Measurements from ENCODE around the gene XXYLT1.

DNA sequence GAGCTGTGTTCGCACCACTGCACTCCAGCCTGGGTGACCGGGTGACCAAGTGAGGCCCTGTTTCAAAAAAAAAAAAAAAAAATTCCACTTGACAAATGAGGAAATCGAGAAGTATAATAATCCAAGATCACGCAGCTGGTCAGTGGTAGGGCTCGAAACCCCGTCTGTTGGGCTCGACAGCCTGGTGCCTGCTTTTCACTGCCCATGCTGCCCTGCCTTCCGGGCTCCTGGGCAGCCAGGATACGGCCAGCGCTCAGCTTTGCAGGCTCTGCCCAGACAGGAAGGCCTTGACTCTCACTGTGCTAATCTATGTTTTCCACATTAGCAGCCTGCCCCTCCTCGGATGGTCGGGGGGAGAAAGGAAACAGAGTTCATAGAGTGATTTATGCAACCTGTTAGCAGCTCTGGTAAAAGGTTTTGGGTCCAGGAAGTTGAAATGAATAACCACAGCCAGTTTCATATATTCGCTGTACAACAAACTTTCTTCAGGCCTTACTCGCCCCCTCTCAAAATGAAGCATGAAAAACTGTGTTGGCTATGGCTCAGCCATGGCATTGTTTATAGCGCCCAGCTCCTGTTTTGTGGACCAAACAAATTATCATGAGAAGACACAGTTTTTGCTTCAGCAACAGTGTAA is 108.8 kb downstream of the XXYLT1 start:
- TF ChIP-seq, protein P1, sequence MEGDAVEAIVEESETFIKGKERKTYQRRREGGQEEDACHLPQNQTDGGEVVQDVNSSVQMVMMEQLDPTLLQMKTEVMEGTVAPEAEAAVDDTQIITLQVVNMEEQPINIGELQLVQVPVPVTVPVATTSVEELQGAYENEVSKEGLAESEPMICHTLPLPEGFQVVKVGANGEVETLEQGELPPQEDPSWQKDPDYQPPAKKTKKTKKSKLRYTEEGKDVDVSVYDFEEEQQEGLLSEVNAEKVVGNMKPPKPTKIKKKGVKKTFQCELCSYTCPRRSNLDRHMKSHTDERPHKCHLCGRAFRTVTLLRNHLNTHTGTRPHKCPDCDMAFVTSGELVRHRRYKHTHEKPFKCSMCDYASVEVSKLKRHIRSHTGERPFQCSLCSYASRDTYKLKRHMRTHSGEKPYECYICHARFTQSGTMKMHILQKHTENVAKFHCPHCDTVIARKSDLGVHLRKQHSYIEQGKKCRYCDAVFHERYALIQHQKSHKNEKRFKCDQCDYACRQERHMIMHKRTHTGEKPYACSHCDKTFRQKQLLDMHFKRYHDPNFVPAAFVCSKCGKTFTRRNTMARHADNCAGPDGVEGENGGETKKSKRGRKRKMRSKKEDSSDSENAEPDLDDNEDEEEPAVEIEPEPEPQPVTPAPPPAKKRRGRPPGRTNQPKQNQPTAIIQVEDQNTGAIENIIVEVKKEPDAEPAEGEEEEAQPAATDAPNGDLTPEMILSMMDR (IDR thresholded peaks at IDR 0.05): no peak
- TF ChIP-seq POLR2AphosphoS5 (IDR thresholded peaks at IDR 0.05): no peak
